Peyer's patch (tissue), 4 donors: ENCODE results near the gene RIMBP3C.

Experiments used
- CTCF ChIP-seq, 6 experiments: fragments of 450-650 bp in 4 of 6; fragments of 200-600 bp in 2 of 6; sonication (generic) in 1 of 6; IDR thresholded peaks; one replicate each; pipeline ENCODE4 v1.5.1; 2017 to 2019; ENCODE audit warnings: antibody characterized with exemption in 6 of 6, mild to moderate bottlenecking in 3 of 6, moderate library complexity in 1 of 6
- POLR2A ChIP-seq, 2 donors: fragments of 450-650 bp; IDR thresholded peaks; one replicate each; pipeline ENCODE4 v1.5.1; 2017; ENCODE audit warnings: antibody characterized with exemption in 2 of 2, mild to moderate bottlenecking in 2 of 2, moderate library complexity in 2 of 2

- no peak for TF ChIP-seq CTCF (IDR thresholded peaks at IDR 0.05)
- TF ChIP-seq POLR2A (IDR thresholded peaks at IDR 0.05), result no peak
These were observed 43.7 kb upstream of the RIMBP3C start for GRCh38 chr22:21594865-21595452.
